Measurements from ENCODE around the gene THEMIS2. TPM values are rescaled to one million over a fixed set of nuclear protein-coding genes. Genes with fewer than 3 reads are reported as not detected.
A peak's percentile ranks its signal among the peaks of the same experiment; 100 is the strongest.

The THEMIS2 gene
- total RNA-seq, 1 donor from 2014 or later = 2.1 TPM

GRCh38 chr1:27928216-27928954 lies 56.0 kb downstream of the THEMIS2 start:
- Histone ChIP-seq H3K4me3 (ENCODE audit: low read depth, low read length) (no peak overlapping the region), H3K27me3 (ENCODE audit: control insufficient read depth, insufficient read depth, low read length) (no peaks in the 10 kb centered on the region), H3K36me3 (ENCODE audit: control insufficient read depth, insufficient read depth, low read length) (no peaks in the 10 kb centered on the region)
- no peak for TF ChIP-seq CTCF (IDR thresholded peaks at IDR 0.05; ENCODE audit: insufficient read depth, low read length, severe bottlenecking)
- FAIRE-seq (no peak), DNase-seq (ENCODE audit: low read depth) (no peak)

GRCh38 chr1:27931184-27931583 lies 58.8 kb downstream of the THEMIS2 start:
- no peak for TF ChIP-seq CTCF (IDR thresholded peaks at IDR 0.05; ENCODE audit: insufficient read depth, low read length, severe bottlenecking)
- H3K4me3 ChIP-seq (ENCODE audit: low read depth, low read length) = no peak overlapping the region
- peak; percentile 28 for FAIRE-seq
- peaks cover 4% of the 10 kb centered on the region for H3K27me3 ChIP-seq (ENCODE audit: control insufficient read depth, insufficient read depth, low read length)
- no peaks in the 10 kb centered on the region for H3K36me3 ChIP-seq (ENCODE audit: control insufficient read depth, insufficient read depth, low read length)
- no peak for DNase-seq (ENCODE audit: low read depth)

- TF ChIP-seq CTCF (IDR thresholded peaks at IDR 0.05; ENCODE audit: insufficient read depth, low read length, severe bottlenecking) = no peak
- Histone ChIP-seq H3K36me3 (ENCODE audit: control insufficient read depth, insufficient read depth, low read length) (no peaks in the 10 kb centered on the region), H3K4me3 (ENCODE audit: low read depth, low read length) (no peak overlapping the region), H3K27me3 (ENCODE audit: control insufficient read depth, insufficient read depth, low read length) (peaks cover 4% of the 10 kb centered on the region)
- DNase-seq (ENCODE audit: low read depth) (no peak), FAIRE-seq (no peak)
These were observed 59.4 kb downstream of the THEMIS2 start for GRCh38 chr1:27931759-27932158.

GRCh38 chr1:27934818-27935549 lies 62.6 kb downstream of the THEMIS2 start, which contains the start of gene SMPDL3B:
SMPDL3B (plus strand) TSS chr1:27935000; CDS start chr1:27935184, 184 bp downstream.
- TF ChIP-seq CTCF (IDR thresholded peaks at IDR 0.05; ENCODE audit: insufficient read depth, low read length, severe bottlenecking) = peak; percentile 10
- Histone ChIP-seq H3K4me3 (ENCODE audit: low read depth, low read length) (peak within 1 kb of the TSS; percentile 10), H3K36me3 (ENCODE audit: control insufficient read depth, insufficient read depth, low read length) (no peaks in the 10 kb centered on the region), H3K27me3 (ENCODE audit: control insufficient read depth, insufficient read depth, low read length) (peaks cover 4% of the 10 kb centered on the region)
- DNase-seq (ENCODE audit: low read depth) = peak; percentile 53
- no peak for FAIRE-seq

GRCh38 chr1:27935721-27936120 lies 63.4 kb downstream of the THEMIS2 start:
- no peak for DNase-seq (ENCODE audit: low read depth)
- H3K27me3 ChIP-seq (ENCODE audit: control insufficient read depth, insufficient read depth, low read length) = peaks cover 4% of the 10 kb centered on the region
- no peak for TF ChIP-seq CTCF (IDR thresholded peaks at IDR 0.05; ENCODE audit: insufficient read depth, low read length, severe bottlenecking)
- FAIRE-seq = no peak
- no peak overlapping the region for H3K4me3 ChIP-seq (ENCODE audit: low read depth, low read length)
- no peaks in the 10 kb centered on the region for H3K36me3 ChIP-seq (ENCODE audit: control insufficient read depth, insufficient read depth, low read length)

Other genes starting within 250 kb of the THEMIS2 start
- gene FGR, start 237.4 kb upstream of the THEMIS2 start, total RNA-seq = 0.13 and 1.1 TPM in 2 replicates
- 1.3 and 2.8 TPM in 2 replicates for gene IFI6, start 200.4 kb upstream of the THEMIS2 start, total RNA-seq
- gene FAM76A, start 146.6 kb upstream of the THEMIS2 start, total RNA-seq = 12.6 and 14.7 TPM in 2 replicates
- gene STX12, start 99.3 kb upstream of the THEMIS2 start, total RNA-seq = 29.7 and 36.2 TPM in 2 replicates
- 46.7 and 51.9 TPM in 2 replicates for gene PPP1R8, start 41.8 kb upstream of the THEMIS2 start, total RNA-seq
- 20.5 and 25.0 TPM in 2 replicates for gene RPA2, start 42.0 kb downstream of the THEMIS2 start, total RNA-seq
- 2.4 and 2.7 TPM in 2 replicates for gene SMPDL3B, start 62.5 kb downstream of the THEMIS2 start, total RNA-seq
- gene XKR8, start 87.4 kb downstream of the THEMIS2 start, total RNA-seq = 2.4 and 3.2 TPM in 2 replicates
- 5.8 and 7.1 TPM in 2 replicates for gene EYA3, start 216.1 kb downstream of the THEMIS2 start, total RNA-seq

Measured in bronchial epithelial cell (primary cell).